ENCODE results near the gene MGST3. TPM values are rescaled to one million over a fixed set of nuclear protein-coding genes. Genes with fewer than 3 reads are reported as not detected.

Gene MGST3
- total RNA-seq, 1 experiment from 2014 or later = 103 TPM

- ChIA-PET POLR2A (interaction anchor here (0.6 kb wide), 1 partner anchor 16 kb away, joined by 4 read pairs; no protein-coding TSS in a partner anchor), CTCF (no interaction called here)
- Histone ChIP-seq H3K27ac (ENCODE audit: low read length) (no peak overlapping the region), H3K27me3 (ENCODE audit: control insufficient read depth, insufficient read depth, low read length) (no peaks in the 10 kb centered on the region), H3K4me3 (ENCODE audit: low read depth in 2 of 2, low read length in 2 of 2) (no peak overlapping the region), H3K36me3 (ENCODE audit: control insufficient read depth, insufficient read depth, low read length) (no peaks in the 10 kb centered on the region), H3K4me1 (ENCODE audit: control insufficient read depth, insufficient read depth, low read length) (no peaks in the 10 kb centered on the region), H3K9me3 (ENCODE audit: control insufficient read depth, insufficient read depth, low read depth, low read length) (no peaks in the 10 kb centered on the region)
- intact Hi-C loops (cut with micrococcal nuclease; ENCODE audit: unreplicated experiment) (no loop called here), in situ Hi-C loops (cut with HindIII; ENCODE audit: low pct_unique_long_range_greater_than_20kb, low sequenced_read_pairs) (no loop called here)
- BruUV-seq (replicated peaks) = no TSS peak
- no peak for ATAC-seq
- no peak for DNase-seq (ENCODE audit: low read depth, low spot score)
- TF ChIP-seq SIN3A (IDR thresholded peaks at IDR 0.05; ENCODE audit: borderline replicate concordance, insufficient read depth, low read depth, low read length) (no peak), CTCF (IDR thresholded peaks at IDR 0.05) (no peak), REST (IDR thresholded peaks at IDR 0.05; ENCODE audit: insufficient read depth in 1 of 2, low read depth in 2 of 2, low read length in 1 of 2) (no peak), POLR2AphosphoS5 (IDR thresholded peaks at IDR 0.05; ENCODE audit: low read depth, low read length) (no peak), TCF7L2 (IDR thresholded peaks at IDR 0.05; ENCODE audit: low read depth, low read length) (no peak)
These were observed 14.8 kb downstream of the MGST3 start for GRCh38 chr1:165645654-165646366.

GRCh38 chr1:165647517-165647916, 16.5 kb downstream of the MGST3 start:
- Histone ChIP-seq H3K4me3 (ENCODE audit: low read depth in 2 of 2, low read length in 2 of 2) (no peak overlapping the region), H3K27ac (ENCODE audit: low read length) (no peak overlapping the region), H3K4me1 (ENCODE audit: control insufficient read depth, insufficient read depth, low read length) (no peaks in the 10 kb centered on the region), H3K9me3 (ENCODE audit: control insufficient read depth, insufficient read depth, low read depth, low read length) (no peaks in the 10 kb centered on the region), H3K36me3 (ENCODE audit: control insufficient read depth, insufficient read depth, low read length) (no peaks in the 10 kb centered on the region), H3K27me3 (ENCODE audit: control insufficient read depth, insufficient read depth, low read length) (no peaks in the 10 kb centered on the region)
- intact Hi-C loops (cut with micrococcal nuclease; ENCODE audit: unreplicated experiment) (no loop called here), in situ Hi-C loops (cut with HindIII; ENCODE audit: low pct_unique_long_range_greater_than_20kb, low sequenced_read_pairs) (no loop called here)
- no peak for TF ChIP-seq SIN3A (IDR thresholded peaks at IDR 0.05; ENCODE audit: borderline replicate concordance, insufficient read depth, low read depth, low read length)
- no peak for TF ChIP-seq CTCF (IDR thresholded peaks at IDR 0.05)
- no peak for TF ChIP-seq POLR2AphosphoS5 (IDR thresholded peaks at IDR 0.05; ENCODE audit: low read depth, low read length)
- no peak for TF ChIP-seq TCF7L2 (IDR thresholded peaks at IDR 0.05; ENCODE audit: low read depth, low read length)
- TF ChIP-seq REST (IDR thresholded peaks at IDR 0.05; ENCODE audit: insufficient read depth in 1 of 2, low read depth in 2 of 2, low read length in 1 of 2) = no peak
- BruUV-seq (replicated peaks) = no TSS peak
- no peak for ATAC-seq
- ChIA-PET CTCF (no interaction called here), POLR2A (interaction anchor here (0.5 to 0.7 kb wide), 2 partner anchors 48 to 107 kb away, joined by 5 to 13 read pairs; no protein-coding TSS in a partner anchor)
- DNase-seq (ENCODE audit: low read depth, low spot score) = no peak

All from Panc1 (cell line).